Panc1 (cell line): ENCODE results near the gene GPR82. TPM values are rescaled to one million over a fixed set of nuclear protein-coding genes. Genes with fewer than 3 reads are reported as not detected.

Experiments
- ATAC-seq: fragments of 200-7000 bp; cut with Tn5 transposase; 2 replicates; pipeline ENCODE4 v1.9.1; 2020; ENCODE audit warnings: mild to moderate bottlenecking, moderate library complexity
- BruUV-seq: library from RNA; stranded (reverse); fragments of 400-500 nt; replicated peaks from 2 replicates; lab custom pipeline; 2021; lab: Mats Ljungman, UMichigan
- CTCF ChIA-PET: fragments of 300-600 bp; sonication (Branson Sonifier 250); formaldehyde crosslinking; loops from one replicate; lab custom pipeline; 2022; ENCODE audit warnings: antibody characterized with exemption; lab: Charles Lee
- POLR2A ChIA-PET: fragments of 300-600 bp; sonication (Branson Sonifier 250); formaldehyde crosslinking; loops from one replicate; lab custom pipeline; 2022; ENCODE audit warnings: antibody characterized with exemption; lab: Charles Lee
- DNase-seq: peaks from one replicate; pipeline ENCODE4 v3.0.0-alpha.2; 2010; ENCODE audit warnings: low read depth, low spot score
- H3K27ac ChIP-seq: 2 replicates; pipeline ENCODE4 v1.5.1; 2011; ENCODE audit warnings: mild to moderate bottlenecking, low read length, inconsistent platforms
- H3K27me3 ChIP-seq: fragments of 200-500 bp; sonication (Bioruptor generic); 2 replicates; pipeline ENCODE4 v1.6.0; 2014; ENCODE audit warnings: low read length, inconsistent platforms; ENCODE audit not compliant: control insufficient read depth, insufficient read depth
- H3K36me3 ChIP-seq: fragments of 200-500 bp; sonication (Bioruptor generic); 2 replicates; pipeline ENCODE4 v1.5.1; 2014; ENCODE audit warnings: inconsistent platforms, mild to moderate bottlenecking, low read length, moderate library complexity; ENCODE audit not compliant: control insufficient read depth, insufficient read depth
- H3K4me1 ChIP-seq: 2 replicates; pipeline ENCODE4 v1.5.1; 2011; ENCODE audit warnings: inconsistent platforms, mild to moderate bottlenecking, low read length, moderate library complexity; ENCODE audit not compliant: control insufficient read depth, insufficient read depth
- H3K4me3 ChIP-seq, 2 experiments: 2 replicates each; pipeline ENCODE4 v1.5.1; 2011 to 2012; ENCODE audit warnings: low read depth in 2 of 2, low read length in 2 of 2, mild to moderate bottlenecking in 2 of 2, inconsistent platforms in 1 of 2, moderate library complexity in 1 of 2
- H3K9me3 ChIP-seq: fragments of 200-500 bp; sonication (Bioruptor generic); 2 replicates; pipeline ENCODE4 v1.5.1; 2014; ENCODE audit warnings: low read depth, mild to moderate bottlenecking, inconsistent platforms, low read length, moderate library complexity; ENCODE audit not compliant: control insufficient read depth, insufficient read depth
- POLR2AphosphoS5 ChIP-seq: IDR thresholded peaks from 2 replicates; pipeline ENCODE4 v1.6.1; 2012; ENCODE audit warnings: mild to moderate bottlenecking, low read depth, low read length, moderate library complexity
- SIN3A ChIP-seq: IDR thresholded peaks from 2 replicates; pipeline ENCODE4 v1.6.1; 2012; ENCODE audit warnings: low read depth, mild to moderate bottlenecking, low read length, moderate library complexity, borderline replicate concordance; ENCODE audit not compliant: insufficient read depth
- TCF7L2 ChIP-seq: IDR thresholded peaks from 2 replicates; pipeline ENCODE4 v1.6.1; 2011; ENCODE audit warnings: mild to moderate bottlenecking, low read depth, low read length, inconsistent platforms
- in situ Hi-C: cut with HindIII; loops from 2 replicates; pipeline ENCODE4 v1.10.0; 2016; ENCODE audit warnings: low sequenced_read_pairs, low pct_unique_long_range_greater_than_20kb
- intact Hi-C: fragments of 100-400 bp; cut with micrococcal nuclease; formaldehyde crosslinking; loops from one replicate; pipeline ENCODE4 v1.10.0; 2022; ENCODE audit not compliant: unreplicated experiment
- total RNA-seq: library from RNA; stranded (reverse); gene quantifications from one replicate; pipeline ENCODE4 v1.2.1, GENCODE V29; 2021; ENCODE audit not compliant: unreplicated experiment
- TF ChIP-seq, protein P1 (sequence below): fragments of 450-650 bp; IDR thresholded peaks from 2 replicates; pipeline ENCODE4 v1.5.1; 2017; ENCODE audit warnings: mild to moderate bottlenecking
- TF ChIP-seq, protein P2 (sequence below), 2 experiments: IDR thresholded peaks; 2 replicates each; pipeline ENCODE4 v1.6.1; 2011 to 2012; ENCODE audit warnings: low read depth in 2 of 2, control low read depth in 1 of 2, low read length in 1 of 2, mild to moderate bottlenecking in 1 of 2, moderate library complexity in 1 of 2; ENCODE audit not compliant: insufficient read depth in 1 of 2

GPR82 gene
- total RNA-seq, 1 experiment from 2014 or later, result not detected

DNA sequence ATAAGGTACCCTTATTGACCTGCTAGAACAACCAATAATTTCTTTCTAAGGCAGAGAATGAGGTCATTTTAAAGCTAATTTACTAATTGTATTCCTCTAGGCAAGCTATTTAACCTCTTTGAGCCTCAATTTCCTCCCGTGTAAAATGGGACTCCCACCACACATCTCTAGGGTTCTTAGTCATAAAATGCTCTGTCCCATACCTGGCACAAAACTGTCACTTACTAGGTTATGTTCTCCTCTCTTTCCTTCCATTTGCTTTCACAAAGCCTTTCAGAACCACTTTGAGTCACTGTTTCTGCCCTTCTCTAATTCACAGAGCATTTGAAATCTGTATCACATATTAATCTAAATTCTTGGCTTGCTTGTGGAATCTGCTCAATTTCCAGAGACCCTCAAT, 2.4 kb upstream of the GPR82 start:
- POLR2A ChIA-PET, result no interaction called here
- Histone ChIP-seq H3K27ac (no peak overlapping the region), H3K36me3 (no peaks in the 10 kb centered on the region), H3K9me3 (no peaks in the 10 kb centered on the region; the same call in 1 of the 2 replicates), H3K4me1 (no peaks in the 10 kb centered on the region), H3K27me3 (no peaks in the 10 kb centered on the region), H3K4me3 (no peak overlapping the region)
- in situ Hi-C loops (no loop called here), intact Hi-C loops (no loop called here)
- no peak for ATAC-seq
- CTCF ChIA-PET, result no interaction called here
- no TSS peak for BruUV-seq
- TF ChIP-seq POLR2AphosphoS5 (no peak), SIN3A (no peak), TCF7L2 (no peak)
- TF ChIP-seq, protein P1, sequence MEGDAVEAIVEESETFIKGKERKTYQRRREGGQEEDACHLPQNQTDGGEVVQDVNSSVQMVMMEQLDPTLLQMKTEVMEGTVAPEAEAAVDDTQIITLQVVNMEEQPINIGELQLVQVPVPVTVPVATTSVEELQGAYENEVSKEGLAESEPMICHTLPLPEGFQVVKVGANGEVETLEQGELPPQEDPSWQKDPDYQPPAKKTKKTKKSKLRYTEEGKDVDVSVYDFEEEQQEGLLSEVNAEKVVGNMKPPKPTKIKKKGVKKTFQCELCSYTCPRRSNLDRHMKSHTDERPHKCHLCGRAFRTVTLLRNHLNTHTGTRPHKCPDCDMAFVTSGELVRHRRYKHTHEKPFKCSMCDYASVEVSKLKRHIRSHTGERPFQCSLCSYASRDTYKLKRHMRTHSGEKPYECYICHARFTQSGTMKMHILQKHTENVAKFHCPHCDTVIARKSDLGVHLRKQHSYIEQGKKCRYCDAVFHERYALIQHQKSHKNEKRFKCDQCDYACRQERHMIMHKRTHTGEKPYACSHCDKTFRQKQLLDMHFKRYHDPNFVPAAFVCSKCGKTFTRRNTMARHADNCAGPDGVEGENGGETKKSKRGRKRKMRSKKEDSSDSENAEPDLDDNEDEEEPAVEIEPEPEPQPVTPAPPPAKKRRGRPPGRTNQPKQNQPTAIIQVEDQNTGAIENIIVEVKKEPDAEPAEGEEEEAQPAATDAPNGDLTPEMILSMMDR, result no peak
- TF ChIP-seq, protein P2, sequence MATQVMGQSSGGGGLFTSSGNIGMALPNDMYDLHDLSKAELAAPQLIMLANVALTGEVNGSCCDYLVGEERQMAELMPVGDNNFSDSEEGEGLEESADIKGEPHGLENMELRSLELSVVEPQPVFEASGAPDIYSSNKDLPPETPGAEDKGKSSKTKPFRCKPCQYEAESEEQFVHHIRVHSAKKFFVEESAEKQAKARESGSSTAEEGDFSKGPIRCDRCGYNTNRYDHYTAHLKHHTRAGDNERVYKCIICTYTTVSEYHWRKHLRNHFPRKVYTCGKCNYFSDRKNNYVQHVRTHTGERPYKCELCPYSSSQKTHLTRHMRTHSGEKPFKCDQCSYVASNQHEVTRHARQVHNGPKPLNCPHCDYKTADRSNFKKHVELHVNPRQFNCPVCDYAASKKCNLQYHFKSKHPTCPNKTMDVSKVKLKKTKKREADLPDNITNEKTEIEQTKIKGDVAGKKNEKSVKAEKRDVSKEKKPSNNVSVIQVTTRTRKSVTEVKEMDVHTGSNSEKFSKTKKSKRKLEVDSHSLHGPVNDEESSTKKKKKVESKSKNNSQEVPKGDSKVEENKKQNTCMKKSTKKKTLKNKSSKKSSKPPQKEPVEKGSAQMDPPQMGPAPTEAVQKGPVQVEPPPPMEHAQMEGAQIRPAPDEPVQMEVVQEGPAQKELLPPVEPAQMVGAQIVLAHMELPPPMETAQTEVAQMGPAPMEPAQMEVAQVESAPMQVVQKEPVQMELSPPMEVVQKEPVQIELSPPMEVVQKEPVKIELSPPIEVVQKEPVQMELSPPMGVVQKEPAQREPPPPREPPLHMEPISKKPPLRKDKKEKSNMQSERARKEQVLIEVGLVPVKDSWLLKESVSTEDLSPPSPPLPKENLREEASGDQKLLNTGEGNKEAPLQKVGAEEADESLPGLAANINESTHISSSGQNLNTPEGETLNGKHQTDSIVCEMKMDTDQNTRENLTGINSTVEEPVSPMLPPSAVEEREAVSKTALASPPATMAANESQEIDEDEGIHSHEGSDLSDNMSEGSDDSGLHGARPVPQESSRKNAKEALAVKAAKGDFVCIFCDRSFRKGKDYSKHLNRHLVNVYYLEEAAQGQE (IDR thresholded peaks at IDR 0.05; ENCODE audit: insufficient read depth in 1 of 2, low read depth in 2 of 2, low read length in 1 of 2), result no peak
- DNase-seq, result no peak

DNA sequence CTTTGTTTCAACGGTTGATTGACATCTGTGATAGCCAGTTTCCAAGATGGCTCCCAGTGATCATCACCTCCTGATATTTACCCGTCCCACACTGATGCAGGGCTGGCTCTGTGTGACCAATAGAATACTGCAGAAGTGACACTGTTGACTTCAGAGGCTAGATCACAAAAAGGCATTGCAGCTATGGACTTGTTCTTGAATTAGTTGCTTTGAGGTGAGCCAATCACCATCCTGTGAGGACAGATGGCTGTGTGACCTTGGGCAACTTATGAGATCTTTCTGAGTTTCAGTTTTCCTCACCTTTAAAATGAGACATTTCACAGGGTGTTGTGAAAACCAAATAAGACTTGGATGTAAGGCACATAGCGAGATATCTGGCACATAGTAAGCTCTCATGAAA, 1.8 kb upstream of the GPR82 start:
- no peak for ATAC-seq
- H3K4me3 ChIP-seq, result no peak overlapping the region
- TF ChIP-seq TCF7L2 (no peak), SIN3A (no peak), POLR2AphosphoS5 (no peak)
- TF ChIP-seq, protein P2 (IDR thresholded peaks at IDR 0.05; ENCODE audit: insufficient read depth in 1 of 2, low read depth in 2 of 2, low read length in 1 of 2), result no peak
- TF ChIP-seq, protein P1, result no peak
- no peak overlapping the region for H3K27ac ChIP-seq
- no peaks in the 10 kb centered on the region; the same call in 1 of the 2 replicates for H3K9me3 ChIP-seq
- no peaks in the 10 kb centered on the region for H3K36me3 ChIP-seq
- intact Hi-C loops (no loop called here), in situ Hi-C loops (no loop called here)
- ChIA-PET CTCF (no interaction called here), POLR2A (no interaction called here)
- H3K27me3 ChIP-seq, result no peaks in the 10 kb centered on the region
- H3K4me1 ChIP-seq, result no peaks in the 10 kb centered on the region
- no peak for DNase-seq
- BruUV-seq, result no TSS peak
